ENCODE measurements around the gene EFEMP1.
A peak's percentile ranks its signal among the peaks of the same experiment; 100 is the strongest.

Gene EFEMP1

DNA sequence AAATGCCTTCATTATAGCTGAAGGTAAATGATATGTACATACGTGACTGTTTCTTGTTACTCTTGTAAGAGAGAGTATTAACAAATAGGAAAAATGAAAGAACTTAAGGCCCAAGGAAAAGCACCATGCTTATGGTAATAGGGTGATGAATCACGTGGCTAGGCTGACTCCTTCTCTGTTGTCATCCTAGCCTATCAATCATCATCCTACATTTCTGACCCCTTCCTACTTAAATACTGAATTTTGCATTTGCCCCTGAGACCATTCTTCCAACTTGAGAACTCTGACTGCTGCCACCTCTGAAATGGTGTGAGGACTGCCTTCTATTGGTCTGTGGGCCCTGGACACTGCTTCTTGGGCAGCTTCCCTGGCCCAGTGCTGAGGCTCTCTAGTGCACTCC lies 28.9 kb downstream of the EFEMP1 start:
- no peak for DNase-seq (ENCODE audit: extremely low read depth, low read depth)
- TF ChIP-seq, protein P1, sequence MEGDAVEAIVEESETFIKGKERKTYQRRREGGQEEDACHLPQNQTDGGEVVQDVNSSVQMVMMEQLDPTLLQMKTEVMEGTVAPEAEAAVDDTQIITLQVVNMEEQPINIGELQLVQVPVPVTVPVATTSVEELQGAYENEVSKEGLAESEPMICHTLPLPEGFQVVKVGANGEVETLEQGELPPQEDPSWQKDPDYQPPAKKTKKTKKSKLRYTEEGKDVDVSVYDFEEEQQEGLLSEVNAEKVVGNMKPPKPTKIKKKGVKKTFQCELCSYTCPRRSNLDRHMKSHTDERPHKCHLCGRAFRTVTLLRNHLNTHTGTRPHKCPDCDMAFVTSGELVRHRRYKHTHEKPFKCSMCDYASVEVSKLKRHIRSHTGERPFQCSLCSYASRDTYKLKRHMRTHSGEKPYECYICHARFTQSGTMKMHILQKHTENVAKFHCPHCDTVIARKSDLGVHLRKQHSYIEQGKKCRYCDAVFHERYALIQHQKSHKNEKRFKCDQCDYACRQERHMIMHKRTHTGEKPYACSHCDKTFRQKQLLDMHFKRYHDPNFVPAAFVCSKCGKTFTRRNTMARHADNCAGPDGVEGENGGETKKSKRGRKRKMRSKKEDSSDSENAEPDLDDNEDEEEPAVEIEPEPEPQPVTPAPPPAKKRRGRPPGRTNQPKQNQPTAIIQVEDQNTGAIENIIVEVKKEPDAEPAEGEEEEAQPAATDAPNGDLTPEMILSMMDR (IDR thresholded peaks at IDR 0.05; ENCODE audit: low read depth, low read length, missing control alignments): no peak
- H3K4me3 ChIP-seq (replicated peaks; ENCODE audit: low read depth, low read length): no peak overlapping the region

DNA sequence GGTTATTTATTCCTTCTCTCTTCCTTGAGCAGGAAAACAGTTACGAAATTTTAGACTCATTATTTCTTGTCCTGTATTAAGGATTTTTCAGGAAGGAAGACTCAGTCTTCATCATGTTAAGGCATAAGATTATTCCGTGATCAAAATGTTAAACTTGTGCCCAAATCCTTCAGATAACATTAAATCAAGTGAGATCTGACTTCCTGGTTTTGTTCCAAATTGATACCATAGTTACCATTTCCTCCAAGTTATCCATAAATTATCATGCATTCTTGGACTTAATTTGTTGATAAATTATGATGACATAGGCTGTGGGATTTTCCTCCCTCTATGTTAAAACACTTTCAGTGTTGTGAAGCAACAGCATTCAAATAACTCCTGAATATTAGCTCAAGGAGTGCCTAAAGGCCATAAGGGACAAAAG lies 31.9 kb downstream of the EFEMP1 start:
- DNase-seq (ENCODE audit: extremely low read depth, low read depth): no peak
- TF ChIP-seq, protein P1 (IDR thresholded peaks at IDR 0.05; ENCODE audit: low read depth, low read length, missing control alignments): no peak
- no peak overlapping the region for H3K4me3 ChIP-seq (replicated peaks; ENCODE audit: low read depth, low read length)

DNA sequence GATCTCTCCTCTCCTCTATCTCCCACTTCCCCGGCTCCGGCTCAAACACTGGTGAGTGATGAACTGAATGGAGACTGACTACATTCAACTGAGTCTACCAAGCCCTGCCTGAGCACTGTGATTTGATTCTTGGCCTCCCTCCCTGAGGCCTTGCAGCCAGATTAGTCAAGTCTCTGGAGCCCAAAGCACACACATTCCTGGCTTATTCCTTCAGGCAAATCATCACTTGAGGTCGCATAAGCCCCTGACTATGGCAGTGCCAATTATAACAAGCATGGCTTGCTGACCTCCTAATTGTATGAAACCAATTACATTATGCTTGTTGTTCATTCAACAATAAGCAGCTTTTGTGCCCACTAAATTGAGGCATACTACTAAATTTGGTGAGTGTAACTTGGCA lies 34.6 kb downstream of the EFEMP1 start:
- TF ChIP-seq, protein P1 (IDR thresholded peaks at IDR 0.05; ENCODE audit: low read depth, low read length, missing control alignments): no peak
- H3K4me3 ChIP-seq (replicated peaks; ENCODE audit: low read depth, low read length): no peak overlapping the region
- no peak for DNase-seq (ENCODE audit: extremely low read depth, low read depth)

DNA sequence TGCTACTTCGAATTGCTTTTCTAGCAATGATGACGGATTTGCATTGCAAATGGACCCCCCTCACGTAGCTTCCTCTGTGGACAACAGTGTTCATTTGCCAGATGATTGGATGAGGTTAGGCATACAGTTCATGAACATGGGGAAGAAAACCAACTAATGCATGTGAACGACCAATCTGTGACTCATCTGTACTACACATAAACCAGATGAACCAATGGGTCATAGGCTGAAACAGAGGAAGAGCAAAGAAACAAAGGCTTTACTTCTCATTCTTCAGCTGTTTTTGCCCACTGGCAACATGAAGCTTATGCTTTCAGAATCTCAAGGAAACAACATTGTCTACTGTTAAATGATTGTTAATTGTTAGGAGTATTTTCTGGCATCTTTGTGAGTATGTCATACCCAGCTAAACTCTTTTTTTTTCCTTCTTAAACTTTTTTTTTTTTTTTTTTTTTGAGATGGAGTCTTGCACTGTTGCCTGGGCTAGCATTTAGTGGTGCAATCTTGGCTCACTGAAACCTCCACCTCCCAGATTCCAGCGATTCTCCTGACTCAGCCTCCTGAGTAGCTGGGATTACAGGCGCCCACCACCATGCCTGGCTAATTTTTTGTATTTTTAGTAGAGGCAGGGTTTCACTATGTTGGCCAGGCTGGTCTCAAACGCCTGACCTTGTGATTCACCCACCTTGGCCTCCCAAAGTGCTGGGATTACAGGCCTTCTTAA lies 35.5 kb downstream of the EFEMP1 start:
- H3K4me3 ChIP-seq (replicated peaks; ENCODE audit: low read depth, low read length): no peak overlapping the region
- TF ChIP-seq, protein P1 (IDR thresholded peaks at IDR 0.05; ENCODE audit: low read depth, low read length, missing control alignments): no peak
- peak; percentile 63 for DNase-seq (ENCODE audit: extremely low read depth, low read depth)

GRCh38 chr2:55887351-55887750 lies 36.2 kb downstream of the EFEMP1 start:
- TF ChIP-seq, protein P1 (IDR thresholded peaks at IDR 0.05; ENCODE audit: low read depth, low read length, missing control alignments): no peak
- no peak overlapping the region for H3K4me3 ChIP-seq (replicated peaks; ENCODE audit: low read depth, low read length)
- DNase-seq (ENCODE audit: extremely low read depth, low read depth): no peak

DNA sequence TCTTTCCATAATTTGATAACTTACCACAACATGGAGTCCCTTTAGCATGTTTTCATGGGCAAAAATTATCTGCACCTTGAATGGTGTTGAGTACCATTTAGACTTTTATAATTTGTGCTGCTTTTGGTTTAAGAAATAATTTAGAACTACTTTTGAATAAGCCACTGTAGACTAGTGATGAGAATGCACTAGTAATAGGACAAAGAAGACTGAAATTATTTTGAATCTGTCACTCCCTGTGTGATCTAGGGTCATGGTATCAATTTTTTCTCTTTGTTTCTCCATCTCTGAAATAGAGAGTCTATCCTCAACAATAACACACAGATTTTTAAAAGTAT lies 37.7 kb downstream of the EFEMP1 start:
- no peak overlapping the region for H3K4me3 ChIP-seq (replicated peaks; ENCODE audit: low read depth, low read length)
- TF ChIP-seq, protein P1 (IDR thresholded peaks at IDR 0.05; ENCODE audit: low read depth, low read length, missing control alignments): no peak
- DNase-seq (ENCODE audit: extremely low read depth, low read depth): no peak
